B cell (primary cell): ENCODE measurements around the gene MEG3. TPM values are rescaled to one million over a fixed set of nuclear protein-coding genes. Genes with fewer than 3 reads are reported as not detected.

Experiments used
- ATAC-seq: fragments of 200-7000 bp; cut with Tn5 transposase; one replicate; pipeline ENCODE4 v1.10.0; 2021; ENCODE audit warnings: low read depth, mild to moderate bottlenecking, moderate number of reproducible peaks, moderate library complexity
- CTCF ChIA-PET: fragments of 350-600 bp; sonication (Branson Sonifier 250); formaldehyde crosslinking; loops from one replicate; lab custom pipeline; 2021; ENCODE audit warnings: antibody characterized with exemption, inconsistent platforms; lab: Charles Lee
- POLR2A ChIA-PET: fragments of 350-600 bp; sonication (Branson Sonifier 250); formaldehyde crosslinking; loops from one replicate; lab custom pipeline; 2021; ENCODE audit warnings: antibody characterized with exemption; lab: Charles Lee
- DNase-seq: peaks from one replicate; pipeline ENCODE4 v3.0.0; 2013
- H2AFZ ChIP-seq: 2 replicates; pipeline ENCODE4 v1.6.1; 2012; ENCODE audit warnings: mild to moderate bottlenecking, low read depth, low read length; ENCODE audit not compliant: insufficient read depth, poor library complexity, severe bottlenecking
- H3K27ac ChIP-seq, 2 donors: 1 replicate in 1 of 2; 2 replicates in 1 of 2; pipeline ENCODE4 v1.5.1; 2012 to 2013; ENCODE audit warnings: low read length in 2 of 2, mild to moderate bottlenecking in 2 of 2, moderate library complexity in 1 of 2
- H3K27me3 ChIP-seq, 4 experiments: fragments of 200-600 bp in 1 of 4; sonication (generic) in 1 of 4; replicated peaks in 1 of 4; 1 replicate in 2 of 4; 2 replicates in 2 of 4; pipeline versions ENCODE4 v1.6.1 to v1.7.0; 2013 to 2016; ENCODE audit warnings: low read length in 3 of 4, mild to moderate bottlenecking in 2 of 4, mixed read lengths in 1 of 4, moderate library complexity in 1 of 4; ENCODE audit not compliant: insufficient read depth in 4 of 4, control insufficient read depth in 3 of 4; ENCODE audit errors: control extremely low read depth in 1 of 4
- H3K36me3 ChIP-seq, 2 experiments: replicated peaks in 1 of 2; 1 replicate in 1 of 2; 2 replicates in 1 of 2; pipeline versions ENCODE4 v1.6.1 to v1.7.1; 2013; ENCODE audit warnings: low read length in 1 of 2; ENCODE audit not compliant: insufficient read depth in 2 of 2, control insufficient read depth in 1 of 2; ENCODE audit errors: control extremely low read depth in 1 of 2, extremely low read depth in 1 of 2
- H3K4me1 ChIP-seq, 2 donors: fragments of 200-600 bp in 1 of 2; sonication (generic) in 1 of 2; 1 replicate in 1 of 2; 2 replicates in 1 of 2; pipeline versions ENCODE4 v1.5.1 to v1.6.1; 2013 to 2017; ENCODE audit warnings: low read length in 2 of 2; ENCODE audit not compliant: control insufficient read depth in 2 of 2, insufficient read depth in 2 of 2
- H3K4me2 ChIP-seq: replicated peaks from 2 replicates; pipeline ENCODE3; 2012; ENCODE audit warnings: mild to moderate bottlenecking, low read depth, low read length; ENCODE audit not compliant: poor library complexity, severe bottlenecking
- H3K4me3 ChIP-seq, 5 experiments: fragments of 200-600 bp in 1 of 5; sonication (generic) in 1 of 5; 1 replicate in 3 of 5; 2 replicates in 2 of 5; pipeline versions ENCODE4 v1.5.1 to v1.7.0; 2011 to 2016; ENCODE audit warnings: low read length in 4 of 5, mild to moderate bottlenecking in 4 of 5, low read depth in 2 of 5, control low read depth in 1 of 5, moderate library complexity in 1 of 5; ENCODE audit not compliant: insufficient read depth in 1 of 5; ENCODE audit errors: control extremely low read depth in 1 of 5, extremely low read depth in 1 of 5
- H3K79me2 ChIP-seq: fragments of 200-600 bp; sonication (generic); one replicate; pipeline ENCODE4 v1.6.0; 2016; ENCODE audit warnings: low read length; ENCODE audit not compliant: control insufficient read depth, insufficient read depth
- H3K9ac ChIP-seq: fragments of 200-600 bp; sonication (generic); 2 replicates; pipeline ENCODE4 v1.6.1; 2017; ENCODE audit warnings: mild to moderate bottlenecking, low read length, moderate library complexity
- H3K9me3 ChIP-seq, 3 donors: one replicate each; pipeline versions ENCODE4 v1.6.1 to v1.7.1; 2013; ENCODE audit warnings: low read length in 2 of 3; ENCODE audit not compliant: control insufficient read depth in 2 of 3, insufficient read depth in 1 of 3; ENCODE audit errors: control extremely low read depth in 1 of 3
- H4K20me1 ChIP-seq: 2 replicates; pipeline ENCODE4 v1.6.0; 2012; ENCODE audit warnings: mild to moderate bottlenecking, low read length; ENCODE audit not compliant: insufficient read depth, control insufficient read depth, poor library complexity, severe bottlenecking
- H3K27ac Mint-ChIP-seq: one replicate; pipeline ENCODE4 v1.8.0; 2021; ENCODE audit warnings: mixed read lengths
- H3K27me3 Mint-ChIP-seq: one replicate; pipeline ENCODE4 v1.8.0; 2021; ENCODE audit warnings: mixed read lengths
- H3K4me1 Mint-ChIP-seq: one replicate; pipeline ENCODE4 v1.8.0; 2021; ENCODE audit warnings: mixed read lengths
- H3K4me3 Mint-ChIP-seq: one replicate; pipeline ENCODE4 v1.8.0; 2021; ENCODE audit warnings: mixed read lengths
- H3K9me3 Mint-ChIP-seq: one replicate; pipeline ENCODE4 v1.8.0; 2022; ENCODE audit warnings: mixed read lengths; ENCODE audit not compliant: insufficient read depth
- CTCF ChIP-seq: fragments of 200-600 bp; IDR thresholded peaks from one replicate; pipeline ENCODE4 v1.8.0; 2022; ENCODE audit warnings: antibody characterized with exemption, mild to moderate bottlenecking
- EZH2 ChIP-seq: IDR thresholded peaks from 2 replicates; pipeline ENCODE4 v1.6.1; 2012; ENCODE audit warnings: borderline replicate concordance, low read depth, mild to moderate bottlenecking, moderate library complexity, low read length; ENCODE audit not compliant: insufficient read depth, poor library complexity, severe bottlenecking
- WGBS: methylation state at CpG from one replicate; pipeline ENCODE4 v1.1.5; 2013; ENCODE audit warnings: missing lambda C conversion rate; ENCODE audit not compliant: insufficient coverage; 5-methylcytosine and 5-hydroxymethylcytosine counted together
- intact Hi-C: fragments of 100-400 bp; cut with micrococcal nuclease; formaldehyde crosslinking; loops from one replicate; pipeline ENCODE4 v1.10.0; 2022
- polyA plus RNA-seq: library from polyadenylated mRNA; depleted of rRNA; stranded (reverse); fragments of >200 nt; gene quantifications from 2 replicates; pipeline ENCODE4 v1.2.3, GENCODE V29; 2012
- total RNA-seq, 2 donors: library from RNA; stranded (reverse); fragments of 120-200 nt in 1 of 2; gene quantifications; 1 replicate in 1 of 2; 2 replicates in 1 of 2; pipeline versions ENCODE4 v1.2.3 to v1.2.4, GENCODE V29; 2013 to 2022

MEG3 gene
- total and polyA plus RNA-seq, 2 donors (not counting 1 experiment from before 2014, with no cell fraction given) = 0.13 TPM; not detected in 1

GRCh38 chr14:100837805-100838350, 12.0 kb downstream of the MEG3 start:
- ChIA-PET CTCF (no interaction called here), POLR2A (no interaction called here)
- H2AFZ ChIP-seq = no peak overlapping the region
- no peaks in the 10 kb centered on the region for H3K4me1 ChIP-seq
- no peak overlapping the region for H3K9ac ChIP-seq
- H4K20me1 ChIP-seq = no peaks in the 10 kb centered on the region
- no peak overlapping the region for H3K4me2 ChIP-seq
- no peaks in the 10 kb centered on the region for H3K4me1 Mint-ChIP-seq
- H3K27ac ChIP-seq = no peak overlapping the region
- no peaks in the 10 kb centered on the region for H3K36me3 ChIP-seq
- H3K27me3 ChIP-seq = no peaks in the 10 kb centered on the region
- H3K4me3 ChIP-seq = no peak overlapping the region
- H3K9me3 ChIP-seq = peaks cover 0 to 2% (median 0%) of the 10 kb centered on the region in 3 donors
- H3K79me2 ChIP-seq = no peaks in the 10 kb centered on the region
- no peaks in the 10 kb centered on the region for H3K9me3 Mint-ChIP-seq
- DNase-seq (no peak), ATAC-seq (no peak)
- no peaks in the 10 kb centered on the region for H3K27me3 Mint-ChIP-seq
- no peak overlapping the region for H3K27ac Mint-ChIP-seq
- intact Hi-C loops = no loop called here
- H3K4me3 Mint-ChIP-seq = no peak overlapping the region
- WGBS = 91% methylated on average over 8 of the region's 8 CpGs
- no peak for TF ChIP-seq EZH2
- TF ChIP-seq CTCF = no peak

- DNase-seq = no peak
- CTCF ChIA-PET = no interaction called here
- H3K27me3 Mint-ChIP-seq = peaks cover 3% of the 10 kb centered on the region
These were observed 12.8 kb downstream of the MEG3 start for GRCh38 chr14:100838493-100839314.

More at GRCh38 chr14:100838493-100839314, 12.8 kb downstream of the MEG3 start:
- Histone ChIP-seq H3K4me1 (no peaks in the 10 kb centered on the region), H3K27me3 (no peaks in the 10 kb centered on the region), H3K9me3 (peaks cover 0 to 2% (median 0%) of the 10 kb centered on the region in 3 donors), H2AFZ (no peak overlapping the region), H3K4me2 (no peak overlapping the region), H3K9ac (no peak overlapping the region), H4K20me1 (no peaks in the 10 kb centered on the region), H3K36me3 (no peaks in the 10 kb centered on the region), H3K79me2 (no peaks in the 10 kb centered on the region), H3K4me3 (no peak overlapping the region), H3K27ac (no peak overlapping the region)
- no peak overlapping the region for H3K27ac Mint-ChIP-seq
- 91% methylated on average over 14 of the region's 14 CpGs for WGBS
- no peak for TF ChIP-seq EZH2
- TF ChIP-seq CTCF = no peak
- no peak overlapping the region for H3K4me3 Mint-ChIP-seq
- H3K9me3 Mint-ChIP-seq = no peaks in the 10 kb centered on the region
- ATAC-seq = no peak
- POLR2A ChIA-PET = no interaction called here
- no peaks in the 10 kb centered on the region for H3K4me1 Mint-ChIP-seq
- intact Hi-C loops = no loop called here
